Activated gamma-delta T cell treated with Interleukin-2 at 50 U/mL for 16 hours (primary cell): ENCODE results near the gene TMCC1.
"Not testable (repeated sequence)": the region's sequence is repeated elsewhere in the genome, so short reads cannot be mapped to it uniquely, and the experiment has no call there.

Experiments
- DNase-seq: peaks from one replicate; pipeline ENCODE4 v3.0.0-alpha.2; 2020

The TMCC1 gene

GRCh38 chr3:129673897-129674797, 219.4 kb downstream of the TMCC1 start:
- no peak for DNase-seq

DNA sequence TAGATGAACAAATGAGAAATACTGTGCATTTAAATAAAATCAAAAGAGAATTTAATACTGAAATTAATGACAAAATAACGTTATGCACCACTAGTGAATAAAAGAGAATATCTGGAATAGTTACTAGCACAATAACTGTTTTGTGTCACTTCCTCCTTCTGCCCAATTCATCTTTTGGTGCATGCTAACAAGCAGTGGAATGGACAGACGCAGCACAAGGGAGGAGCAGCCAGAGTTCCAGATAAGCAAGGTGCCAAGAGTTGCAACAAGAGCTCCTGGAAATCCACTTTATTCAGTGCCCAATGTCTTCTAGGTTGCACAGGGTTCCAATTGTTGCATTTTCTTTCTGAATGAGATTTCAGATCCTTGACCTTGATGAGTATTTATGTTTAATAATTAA, 220.5 kb downstream of the TMCC1 start:
- DNase-seq, result no peak

GRCh38 chr3:129672412-129672811, 221.1 kb downstream of the TMCC1 start:
- DNase-seq, result no peak

- DNase-seq, result no peak
Observed at GRCh38 chr3:129665024-129665768, 228.3 kb downstream of the TMCC1 start.

DNA sequence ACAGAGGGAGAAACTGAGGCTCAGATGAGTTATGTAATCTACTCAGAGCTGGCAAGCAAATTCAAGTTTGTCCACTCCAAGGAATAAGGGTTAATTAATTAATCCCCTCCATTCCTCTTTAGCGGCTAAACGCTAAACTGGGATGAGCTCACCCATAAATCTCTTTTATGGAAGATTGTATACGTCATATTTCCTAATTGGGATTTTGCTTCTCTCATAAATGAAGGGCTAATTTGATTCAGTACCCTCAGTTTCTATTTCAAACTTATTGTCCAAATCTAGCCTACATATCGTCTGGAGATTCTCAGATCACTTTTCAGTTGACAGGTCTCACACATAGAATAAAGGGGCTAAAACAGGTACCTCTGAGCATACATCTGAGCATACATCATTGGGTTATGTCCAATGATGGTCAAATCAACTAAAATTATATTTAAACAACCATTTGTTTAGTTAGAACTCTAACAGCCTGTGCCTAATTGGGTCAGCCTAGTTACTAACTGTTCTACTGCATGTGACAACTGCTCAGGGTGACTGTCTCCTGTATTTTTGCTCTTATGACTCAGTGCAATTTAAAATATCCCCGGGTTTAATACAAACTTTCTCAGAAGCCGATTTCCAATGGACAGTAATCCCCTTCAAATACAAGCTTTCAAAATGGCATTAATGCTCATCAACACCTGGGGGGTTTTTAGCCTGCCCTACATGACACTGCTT, 229.4 kb downstream of the TMCC1 start:
- DNase-seq, result no peak

DNA sequence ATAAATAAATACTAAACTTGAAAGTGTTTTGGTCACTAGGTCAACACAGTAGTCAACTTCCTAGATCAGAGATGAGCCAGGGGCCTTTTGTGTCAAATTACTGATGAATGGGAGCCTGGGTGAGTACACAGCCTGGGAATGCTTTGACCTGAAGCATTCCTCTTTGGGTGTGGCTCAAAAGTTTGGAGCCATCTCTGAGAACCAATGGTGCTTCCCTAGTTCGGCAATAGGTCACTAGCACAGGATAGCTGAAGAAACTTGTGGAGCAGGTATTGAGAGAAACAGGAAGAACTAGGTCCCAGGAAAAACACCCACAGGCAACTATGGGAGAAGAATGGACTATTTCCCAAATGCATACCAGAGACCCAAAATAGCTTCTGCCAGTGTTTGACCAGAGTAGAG, 230.5 kb downstream of the TMCC1 start:
- no peak for DNase-seq

- DNase-seq, result no peak
Observed at GRCh38 chr3:129662191-129662608, 231.3 kb downstream of the TMCC1 start.

DNA sequence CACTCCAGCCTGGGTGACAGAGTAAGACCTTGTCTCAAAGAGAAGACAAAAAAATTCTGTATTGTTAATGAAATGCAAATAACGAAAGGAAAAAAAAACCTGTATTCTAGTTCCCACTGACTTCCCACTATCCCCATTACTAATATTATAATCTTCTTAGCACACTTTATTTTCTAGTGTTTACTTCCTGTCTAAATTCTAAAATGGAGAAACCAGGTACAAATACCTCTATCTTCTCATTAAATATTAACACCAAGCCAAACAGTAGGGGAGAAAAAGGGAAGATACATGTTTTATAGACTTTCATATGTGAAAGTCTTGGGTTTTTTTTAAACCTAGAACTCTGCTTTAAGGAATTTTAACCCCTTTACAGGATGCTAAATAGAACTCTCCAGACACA, 231.7 kb downstream of the TMCC1 start:
- DNase-seq, result no peak

DNA sequence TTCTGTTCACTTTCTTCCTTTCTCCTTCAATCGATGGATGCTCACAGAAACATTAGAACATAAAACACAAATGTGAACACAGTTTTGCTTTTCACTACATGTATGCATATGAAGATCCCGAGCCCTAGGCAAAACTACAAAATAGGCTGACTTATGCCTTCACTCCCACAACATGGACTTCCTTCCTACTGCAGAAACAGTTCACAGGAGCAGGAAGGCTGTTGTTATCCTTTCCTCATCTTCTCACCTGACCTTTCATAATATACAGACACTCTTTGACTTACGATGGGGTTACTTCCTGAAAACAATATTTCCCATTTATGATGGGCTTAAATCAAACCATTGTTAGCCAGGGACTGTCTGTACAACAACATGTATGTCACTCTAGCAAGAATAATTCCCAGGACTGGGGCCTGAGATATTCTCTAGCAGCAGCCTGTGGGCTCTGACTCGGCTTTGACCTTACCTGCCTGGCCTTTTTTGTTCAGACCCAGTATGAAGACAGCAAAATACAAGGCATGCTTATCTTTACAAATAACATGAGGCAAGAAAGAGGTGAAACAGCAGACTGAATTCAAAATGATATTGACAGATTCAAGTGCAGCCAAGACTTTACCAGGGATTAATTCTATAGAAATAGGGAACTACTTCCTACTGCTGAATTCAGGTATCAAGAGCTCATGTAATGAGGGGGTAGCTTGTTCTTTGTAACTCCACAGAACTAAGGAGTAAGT, 235.2 kb downstream of the TMCC1 start:
- DNase-seq, result no peak

DNA sequence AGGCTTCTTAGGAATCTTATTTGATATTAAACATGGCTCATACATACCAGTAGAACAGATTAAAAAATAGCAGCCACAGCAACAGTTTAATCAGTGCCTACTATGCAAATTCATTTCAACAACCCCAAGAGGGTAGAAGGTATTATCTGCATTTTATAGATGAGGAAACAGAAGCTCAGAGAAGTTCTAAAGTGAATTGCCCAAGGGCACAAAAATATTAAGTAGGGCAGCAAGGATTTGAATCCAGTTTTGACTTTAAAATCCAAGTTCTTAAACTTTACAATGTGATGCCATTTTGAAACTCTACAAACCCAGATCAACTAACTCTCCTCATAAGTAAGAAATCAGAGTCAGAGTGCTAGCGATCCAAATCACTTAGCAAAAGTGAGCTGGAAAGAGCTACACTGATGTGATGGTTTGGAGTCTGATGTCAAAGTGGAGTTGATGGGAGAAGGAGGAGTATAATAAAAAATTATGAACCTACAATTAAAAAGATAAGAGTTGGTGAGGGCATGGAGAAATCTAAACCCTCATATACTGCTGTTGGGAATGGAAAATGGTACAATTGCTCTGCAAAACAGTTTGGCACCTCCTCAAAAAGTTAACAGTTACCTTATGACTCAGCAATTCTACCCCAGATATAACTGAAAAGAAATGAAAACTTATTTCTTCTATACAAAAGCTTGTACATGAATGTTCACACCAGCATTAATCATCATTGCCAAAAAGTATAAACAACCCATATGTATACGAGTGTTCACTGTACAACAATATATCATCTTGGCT, 236.1 kb downstream of the TMCC1 start:
- no peak for DNase-seq

- DNase-seq, result no peak
Observed at GRCh38 chr3:129656659-129657247, 236.8 kb downstream of the TMCC1 start.

DNA sequence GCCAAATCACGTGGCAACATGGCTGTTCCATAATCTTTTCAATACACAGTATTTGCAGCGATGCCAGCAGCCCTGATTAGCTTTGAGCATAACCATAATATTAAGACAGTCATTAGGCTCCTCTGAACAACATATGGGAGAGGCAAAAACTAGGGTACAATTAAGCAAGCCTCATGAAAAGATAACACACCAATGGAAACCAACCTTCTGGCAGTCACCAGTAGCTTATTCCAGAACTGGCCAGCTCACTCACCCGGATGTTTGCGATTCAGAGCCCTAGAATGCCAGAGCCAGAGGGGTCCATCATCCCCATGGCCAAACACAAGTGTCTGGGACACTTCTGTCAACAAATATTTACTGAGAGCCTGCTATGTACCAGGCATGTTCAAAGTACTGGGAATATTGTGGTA, 238.2 kb downstream of the TMCC1 start:
- no peak for DNase-seq

- DNase-seq, result no peak
Observed at GRCh38 chr3:129654131-129654530, 239.4 kb downstream of the TMCC1 start.

DNA sequence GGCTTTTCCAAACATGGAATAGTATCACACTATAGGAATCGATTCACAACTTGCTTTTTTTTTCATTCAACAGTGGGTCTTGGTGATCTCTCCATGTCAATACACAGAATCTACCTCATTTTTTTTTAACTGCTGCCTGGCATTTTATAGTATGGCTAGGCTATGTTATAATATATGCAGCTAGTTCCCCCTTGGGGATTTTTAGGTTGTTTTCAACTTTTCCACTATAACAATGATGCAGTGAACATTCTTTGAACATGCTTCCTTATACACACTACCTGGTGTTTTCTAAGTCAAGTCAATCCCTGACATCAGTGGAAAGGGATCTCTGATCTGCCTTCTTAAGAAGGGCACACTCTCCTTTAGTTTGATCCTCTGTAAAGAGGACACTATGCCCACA, 240.5 kb downstream of the TMCC1 start:
- no peak for DNase-seq

- no peak for DNase-seq
Observed at GRCh38 chr3:129651435-129652202, 241.9 kb downstream of the TMCC1 start.

DNA sequence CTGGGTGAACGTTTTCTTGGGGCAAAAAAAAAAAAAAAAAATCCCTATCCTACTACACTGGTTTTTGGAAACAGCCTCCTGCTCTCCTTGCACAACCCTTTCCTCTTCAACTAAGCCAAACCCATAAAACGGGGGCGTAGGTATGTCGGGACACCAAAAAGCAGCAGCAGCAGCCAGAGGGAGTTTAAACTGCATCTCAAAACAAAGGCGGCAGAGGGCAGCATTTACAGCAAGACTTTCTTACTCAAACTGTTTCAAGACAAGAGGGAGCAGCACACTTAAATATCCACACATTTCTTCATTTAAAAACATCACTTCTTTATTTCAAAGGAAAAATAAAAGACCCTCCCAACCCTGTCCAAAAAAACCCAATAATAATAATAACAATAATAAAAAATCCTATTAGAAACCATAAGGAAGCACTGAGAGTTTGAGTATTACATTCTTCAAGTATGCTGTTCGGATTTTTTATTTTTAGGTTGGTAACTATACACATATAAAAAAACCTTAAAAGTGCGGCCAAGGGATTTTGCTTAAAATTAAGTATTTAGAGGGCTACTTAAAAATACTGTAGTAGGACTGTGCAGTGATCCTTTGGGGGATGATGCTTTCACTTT, 243.1 kb downstream of the TMCC1 start:
- DNase-seq, result peak; percentile 56

GRCh38 chr3:129648391-129648790, 245.1 kb downstream of the TMCC1 start:
- DNase-seq, result no peak

DNA sequence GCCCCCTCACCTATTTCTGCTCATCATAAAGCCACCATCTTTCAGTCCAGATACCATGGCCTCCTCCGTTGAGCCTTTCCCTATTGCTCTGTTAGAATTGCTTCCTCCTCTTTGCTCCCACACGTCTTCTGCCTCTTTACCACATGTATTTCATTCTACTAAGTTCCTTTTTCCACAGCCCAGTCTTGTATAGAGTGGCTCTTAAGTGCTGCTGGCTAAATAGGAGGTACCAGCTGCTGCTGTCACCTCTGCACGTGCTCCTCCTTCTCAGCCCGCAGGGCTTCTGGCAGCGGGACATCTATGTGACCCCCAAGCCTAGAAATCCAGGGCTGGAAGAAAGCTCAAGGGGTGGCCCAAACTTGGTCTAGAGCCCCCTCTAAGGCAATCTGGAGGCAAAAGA, 248.2 kb downstream of the TMCC1 start:
- DNase-seq, result no peak

DNA sequence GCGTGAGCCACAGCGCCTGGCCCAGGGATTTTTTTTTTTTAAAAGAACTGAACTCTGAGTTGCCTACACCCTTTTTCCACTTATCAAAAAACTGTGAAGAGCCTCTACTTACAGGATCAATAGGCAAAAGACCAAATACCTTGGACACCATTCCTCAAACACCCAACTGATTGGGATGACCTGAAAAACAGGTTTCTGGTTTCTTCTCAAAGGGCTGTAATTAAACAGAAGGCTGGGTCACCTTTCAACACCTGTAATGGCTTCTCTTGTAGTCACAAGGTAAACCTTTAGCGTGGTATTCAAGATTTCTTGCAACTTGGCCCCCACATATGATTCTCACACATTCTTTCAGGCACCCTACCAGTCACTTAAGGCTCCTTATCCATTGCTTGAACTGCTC, 248.7 kb downstream of the TMCC1 start:
- DNase-seq, result no peak

DNA sequence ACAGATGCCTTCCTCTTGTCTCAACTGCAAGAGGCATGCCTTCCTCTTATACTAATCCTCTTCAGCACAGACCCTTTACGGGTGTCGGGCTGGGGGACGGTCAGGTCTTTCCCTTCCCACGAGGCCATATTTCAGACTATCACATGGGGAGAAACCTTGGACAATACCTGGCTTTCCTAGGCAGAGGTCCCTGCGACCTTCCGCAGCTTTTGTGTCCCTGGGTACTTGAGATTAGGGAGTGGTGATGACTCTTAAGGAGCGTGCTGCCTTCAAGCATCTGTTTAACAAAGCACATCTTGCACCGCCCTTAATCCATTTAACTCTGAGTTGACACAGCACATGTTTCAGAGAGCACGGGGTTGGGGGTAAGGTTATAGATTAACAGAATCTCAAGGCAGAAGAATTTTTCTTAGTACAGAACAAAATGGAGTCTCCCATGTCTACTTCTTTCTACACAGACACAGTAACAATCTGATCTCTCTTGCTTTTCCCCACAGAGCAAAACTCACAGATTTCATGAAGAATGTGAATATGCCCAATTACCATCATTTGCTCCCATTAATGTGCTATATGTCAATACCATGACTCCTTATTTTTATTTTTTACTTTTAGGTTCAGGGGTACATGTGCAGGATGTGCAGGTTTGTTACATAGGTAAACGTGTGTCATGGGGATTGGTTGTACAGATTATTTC, 251.8 kb downstream of the TMCC1 start:
- DNase-seq, result not testable (repeated sequence)
